HL-60/S4 treated with phorbol 12-myristate 13-acetate at 8.2 ng/mL for 4 days and 3 days (cell line): Measurements from ENCODE around the gene HSPA1L.
"Not testable (repeated sequence)": the region's sequence is repeated elsewhere in the genome, so short reads cannot be mapped to it uniquely, and the experiment has no call there.

ENCODE experiments used
- in situ Hi-C: fragments of 300-500 bp; cut with MboI; formaldehyde crosslinking; loops from 2 replicates; pipeline ENCODE4 v1.15.0; 2022; ENCODE audit warnings: low sequenced_read_pairs

HSPA1L gene

DNA sequence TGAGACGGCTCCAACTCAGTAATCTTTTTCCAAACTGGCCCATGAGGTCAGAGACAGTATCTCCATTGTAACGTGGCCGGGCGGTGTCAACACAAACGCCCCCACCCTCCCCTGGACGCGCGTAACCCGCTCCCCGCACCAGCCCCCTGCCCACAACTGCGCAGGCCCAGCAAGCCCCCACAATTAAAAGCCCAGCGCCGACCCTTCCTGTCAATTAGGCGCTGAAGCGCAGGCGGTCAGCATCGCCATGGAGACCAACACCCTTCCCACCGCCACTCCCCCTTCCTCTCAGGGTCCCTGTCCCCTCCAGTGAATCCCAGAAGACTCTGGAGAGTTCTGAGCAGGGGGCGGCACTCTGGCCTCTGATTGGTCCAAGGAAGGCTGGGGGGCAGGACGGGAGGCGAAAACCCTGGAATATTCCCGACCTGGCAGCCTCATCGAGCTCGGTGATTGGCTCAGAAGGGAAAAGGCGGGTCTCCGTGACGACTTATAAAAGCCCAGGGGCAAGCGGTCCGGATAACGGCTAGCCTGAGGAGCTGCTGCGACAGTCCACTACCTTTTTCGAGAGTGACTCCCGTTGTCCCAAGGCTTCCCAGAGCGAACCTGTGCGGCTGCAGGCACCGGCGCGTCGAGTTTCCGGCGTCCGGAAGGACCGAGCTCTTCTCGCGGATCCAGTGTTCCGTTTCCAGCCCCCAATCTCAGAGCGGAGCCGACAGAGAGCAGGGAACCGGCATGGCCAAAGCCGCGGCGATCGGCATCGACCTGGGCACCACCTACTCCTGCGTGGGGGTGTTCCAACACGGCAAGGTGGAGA is at the start of gene HSPA1L, which contains the start of gene HSPA1A:
HSPA1L (minus strand) TSS at position 259 of the 814 bp plus-strand sequence. CDS start 3,311 bp downstream, outside the sequence.
HSPA1A (plus strand) TSS at position 519 of the 814 bp plus-strand sequence; CDS start at position 733, 214 bp downstream.
- in situ Hi-C loops = no loop called here

GRCh38 chr6:31864818-31865204 is 49.7 kb upstream of the HSPA1L start:
- in situ Hi-C loops = no loop called here

- in situ Hi-C loops = not testable (repeated sequence)
These were observed 49.1 kb upstream of the HSPA1L start for GRCh38 chr6:31864123-31864562.

DNA sequence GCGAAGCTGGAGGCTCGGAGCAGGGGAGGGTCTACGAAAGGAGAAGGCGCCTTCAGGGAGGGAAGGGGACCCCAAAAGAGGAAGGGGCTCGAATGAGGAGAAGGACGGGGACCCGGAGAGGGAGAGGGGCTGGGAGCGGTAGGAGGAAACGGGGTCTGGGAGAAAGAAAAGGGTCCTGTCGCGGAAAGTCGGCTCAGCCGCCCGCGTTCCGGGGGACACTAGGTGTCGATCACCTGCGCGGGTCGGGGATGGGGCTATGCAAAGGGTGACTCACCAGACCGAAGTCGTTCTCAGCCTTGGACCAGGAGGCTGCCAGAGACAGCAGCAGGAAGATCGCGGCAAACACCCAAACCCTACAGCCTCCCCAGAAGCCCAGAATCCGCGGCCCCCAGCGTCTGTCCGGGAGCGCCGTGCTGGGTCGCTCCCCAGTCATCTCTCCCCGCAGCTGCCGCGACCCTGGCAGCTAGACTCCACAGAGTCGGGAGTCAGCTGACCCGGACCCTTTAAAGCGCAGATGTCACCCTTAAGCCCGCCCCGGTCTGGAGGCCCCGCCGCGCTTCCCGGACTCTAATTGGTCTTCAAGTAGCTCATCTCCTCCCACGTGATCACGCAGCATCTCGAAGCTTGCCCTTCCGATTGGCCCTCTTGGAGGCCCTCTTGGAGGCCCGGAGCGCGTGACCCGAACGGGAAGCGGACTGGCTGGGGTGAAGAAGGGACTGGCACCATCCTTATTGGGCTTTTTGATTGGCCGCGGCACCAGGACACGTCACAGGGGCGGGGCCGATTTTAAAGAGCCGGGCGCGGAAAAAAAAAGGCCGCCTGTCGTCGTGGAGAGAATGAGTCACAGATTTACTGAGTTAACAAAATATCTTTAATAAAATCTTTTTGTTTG is 47.5 kb upstream of the HSPA1L start, which contains the start of gene NEU1:
NEU1 (minus strand) TSS at position 478 of the 892 bp plus-strand sequence; CDS start at position 433, 45 bp downstream.
- in situ Hi-C loops = no loop called here

DNA sequence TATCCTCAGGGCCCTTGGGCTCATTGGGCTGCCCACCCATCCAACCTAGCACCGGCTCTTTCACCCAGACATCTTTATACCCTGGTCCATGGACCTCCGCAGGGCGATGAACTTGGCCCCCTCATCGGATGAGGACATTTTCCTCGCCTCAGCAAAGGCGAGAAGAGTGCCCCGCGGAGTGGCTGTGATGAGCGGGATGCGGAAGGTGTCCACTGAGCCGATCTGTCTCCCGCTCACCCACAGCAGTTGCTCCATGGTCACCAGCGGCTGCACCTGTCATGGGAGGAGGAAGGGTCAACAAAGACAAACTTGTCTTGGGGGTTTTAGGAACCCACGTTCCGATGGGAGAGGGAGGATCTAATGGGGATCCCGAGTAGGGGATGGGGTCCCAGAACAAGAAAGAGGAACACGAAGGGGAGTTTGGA is 46.8 kb upstream of the HSPA1L start:
- in situ Hi-C loops = no loop called here

DNA sequence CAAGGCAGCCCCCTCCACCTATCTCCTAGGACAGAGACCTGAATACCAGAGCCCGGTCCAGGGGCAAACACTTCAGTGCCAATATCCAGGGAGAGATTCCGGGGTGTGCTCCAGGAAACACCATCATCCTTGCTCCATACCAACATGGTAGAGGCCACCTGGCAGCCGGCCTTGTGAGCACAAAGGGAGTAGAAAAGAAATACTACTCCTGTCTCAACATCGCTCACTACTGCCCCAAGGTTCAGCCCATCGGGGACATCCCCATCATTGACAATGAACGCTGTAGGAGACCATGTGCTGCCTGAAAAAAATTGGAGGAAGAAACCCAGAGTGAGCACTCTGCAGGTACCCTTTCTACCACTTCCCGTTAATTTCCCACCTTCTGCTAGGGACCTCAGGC is 46.1 kb upstream of the HSPA1L start:
- in situ Hi-C loops = no loop called here

DNA sequence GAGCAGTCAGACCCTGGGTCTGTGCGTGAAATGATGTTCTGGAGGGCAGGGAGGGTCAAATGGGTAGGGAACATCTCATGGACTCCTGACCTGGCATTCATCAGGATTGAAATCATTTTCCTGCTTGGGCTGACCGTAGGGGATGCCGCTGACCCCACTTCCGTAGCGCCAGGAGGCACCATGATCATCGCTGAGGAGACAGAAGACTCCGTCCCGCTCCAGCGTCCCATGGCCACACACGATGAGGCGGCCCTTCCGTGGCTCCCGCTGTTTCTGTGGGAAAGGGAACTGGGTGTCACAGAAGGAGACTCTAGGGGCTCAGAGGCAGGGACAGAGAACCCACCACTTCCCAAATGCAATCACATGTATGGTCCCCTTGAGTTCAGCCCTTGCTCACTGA is 45.3 kb upstream of the HSPA1L start:
- in situ Hi-C loops = no loop called here

DNA sequence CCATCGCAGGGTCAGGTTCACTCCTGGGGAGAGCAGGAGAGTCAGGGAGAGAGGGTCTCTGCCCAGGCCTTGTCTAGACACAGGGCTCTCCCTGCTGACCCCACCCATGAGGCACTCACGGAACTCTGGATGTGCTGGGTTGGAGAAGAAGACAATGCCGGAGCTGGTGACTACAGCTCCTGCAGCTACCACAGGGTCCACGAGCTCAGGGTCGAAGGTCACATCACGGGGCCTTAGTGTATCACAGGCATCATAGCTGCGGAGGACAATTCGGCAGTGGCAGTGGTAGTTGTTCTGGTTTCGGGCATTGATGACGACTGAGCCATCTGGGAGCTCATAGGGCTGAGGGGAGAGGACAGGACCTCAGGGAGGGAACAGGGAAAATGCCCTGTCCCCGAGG is 44.8 kb upstream of the HSPA1L start:
- in situ Hi-C loops = no loop called here

DNA sequence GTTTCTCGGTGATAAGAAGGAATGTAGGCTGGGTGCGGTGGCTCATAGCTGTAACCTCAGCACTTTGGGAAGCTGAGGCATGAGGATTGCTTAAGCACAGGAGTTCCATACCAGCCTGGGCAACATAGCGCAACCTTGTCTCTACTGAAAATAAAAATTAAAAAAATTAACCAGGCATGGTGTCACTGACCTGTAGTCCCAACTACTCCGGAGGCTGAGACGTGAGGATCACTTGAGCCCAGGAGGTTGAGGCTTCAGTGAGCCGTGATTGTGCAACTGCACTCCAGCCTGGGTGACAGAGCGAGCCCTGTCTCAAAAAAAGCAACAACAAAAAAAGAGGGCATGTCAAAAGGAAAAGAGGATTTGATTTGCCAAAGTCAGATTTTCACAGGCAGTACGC is 43.6 kb upstream of the HSPA1L start:
- in situ Hi-C loops = no loop called here

DNA sequence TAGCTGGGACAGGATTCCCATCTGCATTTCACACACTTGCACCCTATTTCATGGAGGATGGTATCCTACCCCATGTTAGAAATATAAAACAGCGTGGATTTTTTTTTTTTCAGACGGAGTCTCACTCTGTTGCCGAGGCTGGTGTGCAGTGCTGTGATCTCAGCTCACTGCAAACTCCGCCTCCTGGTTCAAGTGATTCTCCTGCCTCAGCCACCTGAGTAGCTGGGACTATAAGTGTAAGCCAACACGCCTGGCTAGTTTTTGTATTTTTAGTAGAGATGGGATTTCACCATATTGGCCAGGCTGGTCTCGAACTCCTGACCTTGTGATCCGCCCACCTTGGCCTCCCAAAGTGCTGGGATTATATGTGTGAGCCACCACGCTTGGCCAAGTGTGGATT is 42.7 kb upstream of the HSPA1L start:
- in situ Hi-C loops = not testable (repeated sequence)

GRCh38 chr6:31851980-31852718 is 37.1 kb upstream of the HSPA1L start:
- in situ Hi-C loops = not testable (repeated sequence)

- in situ Hi-C loops = no loop called here
These were observed 36.4 kb upstream of the HSPA1L start for GRCh38 chr6:31851485-31851832.

DNA sequence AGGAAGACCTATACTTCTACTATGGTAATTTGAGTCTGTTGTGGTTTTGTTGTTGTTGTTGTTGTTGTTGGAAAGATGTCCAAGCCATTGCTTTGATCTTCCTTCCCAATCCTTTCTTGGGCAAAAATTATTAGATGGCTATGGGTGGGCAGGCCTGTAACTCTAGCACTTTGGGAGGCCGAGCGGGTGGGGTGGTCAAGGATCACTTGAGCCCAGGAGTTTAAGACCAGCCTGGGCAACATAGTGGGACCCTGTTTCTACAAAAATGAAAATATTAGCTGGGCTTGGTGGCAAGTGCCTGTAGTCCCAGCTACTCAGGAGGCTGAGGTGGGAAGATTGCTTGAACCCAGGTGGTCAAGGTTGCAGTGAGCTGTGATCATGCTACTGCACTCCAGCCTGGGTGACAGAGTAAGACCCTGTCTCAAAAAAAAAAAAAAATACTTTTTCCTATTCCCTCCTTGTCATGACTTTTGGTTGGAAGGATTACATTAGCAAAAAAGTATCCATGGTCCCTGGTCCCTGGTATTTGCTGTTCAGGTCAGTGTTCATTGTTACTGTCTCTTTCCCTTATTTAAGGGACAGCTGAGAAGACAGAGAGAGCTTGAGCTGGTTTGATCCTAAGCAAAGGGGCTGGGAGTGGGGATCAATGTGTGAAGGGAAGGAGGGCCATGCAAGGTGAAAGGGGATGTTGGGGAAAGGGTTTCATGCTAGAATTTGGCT is 35.8 kb upstream of the HSPA1L start:
- in situ Hi-C loops = no loop called here

DNA sequence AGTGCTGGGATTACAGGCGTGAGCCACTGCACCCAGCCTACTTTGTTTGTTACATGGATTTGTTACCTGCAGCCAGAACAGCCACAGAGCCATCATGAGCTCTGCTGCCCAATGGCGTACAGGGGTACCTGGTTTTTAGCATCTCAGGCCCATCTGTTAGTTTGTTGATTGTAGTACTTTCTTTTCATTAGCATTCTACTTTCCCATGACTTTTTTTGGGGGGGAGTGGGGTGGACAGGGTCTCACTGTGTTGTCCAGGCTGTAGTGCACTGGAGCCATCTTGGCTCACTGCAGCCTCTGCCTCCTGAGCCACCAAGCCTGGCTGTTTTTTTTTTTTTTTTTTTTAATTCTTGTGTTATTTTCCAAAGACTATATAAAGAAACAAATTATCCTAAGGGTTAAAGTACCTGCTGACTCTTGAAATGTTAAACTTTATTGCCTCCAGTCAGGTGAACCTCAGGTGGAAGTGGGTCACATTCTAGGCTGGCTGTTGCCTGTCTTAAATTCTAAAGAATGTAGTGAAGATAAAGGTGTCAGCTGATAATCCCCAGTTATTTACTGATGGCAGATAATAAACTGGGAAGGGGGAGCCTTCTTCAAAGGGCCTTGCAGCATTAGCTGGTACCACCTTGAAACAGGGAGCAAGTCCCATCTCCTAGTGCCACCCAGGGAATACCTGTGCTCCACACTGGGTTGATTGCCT is 32.3 kb upstream of the HSPA1L start:
- in situ Hi-C loops = no loop called here

GRCh38 chr6:31844507-31844906 is 29.4 kb upstream of the HSPA1L start:
- in situ Hi-C loops = no loop called here

DNA sequence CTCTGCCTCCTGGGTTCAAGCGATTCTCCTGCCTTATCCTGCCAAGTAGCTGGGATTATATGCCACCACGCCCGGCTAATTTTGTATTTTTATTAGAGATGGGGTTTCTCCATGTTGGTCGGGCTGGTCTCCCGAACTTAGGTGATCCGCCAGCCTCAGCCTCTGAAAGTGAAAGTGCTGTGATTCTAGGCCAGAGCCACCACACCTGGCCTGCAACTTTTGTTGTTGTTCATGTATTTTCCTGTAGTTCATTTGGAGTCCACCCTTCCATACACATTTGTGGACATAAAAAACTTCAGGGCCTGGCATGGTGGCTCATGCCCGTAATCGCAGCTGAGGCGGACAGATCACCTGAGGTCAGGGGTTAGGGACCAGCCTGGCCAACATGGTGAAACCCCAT is 27.0 kb upstream of the HSPA1L start:
- in situ Hi-C loops = no loop called here

DNA sequence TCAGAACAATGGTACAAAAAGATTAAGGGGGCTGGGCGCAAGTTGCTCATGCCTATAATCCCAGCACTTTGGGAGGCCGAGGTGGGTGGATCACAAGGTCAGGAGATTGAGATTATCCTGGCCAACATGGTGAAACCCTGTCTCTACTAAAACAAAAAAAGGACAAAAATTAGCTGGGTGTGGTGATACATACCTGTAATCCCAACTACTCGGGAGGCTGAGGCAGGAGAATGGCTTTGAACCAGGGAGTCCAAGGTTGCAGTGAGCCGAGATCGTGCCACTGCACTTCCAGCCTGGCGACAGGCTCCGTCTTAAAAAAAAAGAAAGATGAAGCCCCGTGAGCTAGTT is 24.7 kb upstream of the HSPA1L start:
- in situ Hi-C loops = not testable (repeated sequence)

GRCh38 chr6:31838968-31839367 is 23.9 kb upstream of the HSPA1L start:
- in situ Hi-C loops = no loop called here

GRCh38 chr6:31838114-31838553 is 23.1 kb upstream of the HSPA1L start:
- in situ Hi-C loops = not testable (repeated sequence)
